ENCODE results near the gene CDH18.

DNA sequence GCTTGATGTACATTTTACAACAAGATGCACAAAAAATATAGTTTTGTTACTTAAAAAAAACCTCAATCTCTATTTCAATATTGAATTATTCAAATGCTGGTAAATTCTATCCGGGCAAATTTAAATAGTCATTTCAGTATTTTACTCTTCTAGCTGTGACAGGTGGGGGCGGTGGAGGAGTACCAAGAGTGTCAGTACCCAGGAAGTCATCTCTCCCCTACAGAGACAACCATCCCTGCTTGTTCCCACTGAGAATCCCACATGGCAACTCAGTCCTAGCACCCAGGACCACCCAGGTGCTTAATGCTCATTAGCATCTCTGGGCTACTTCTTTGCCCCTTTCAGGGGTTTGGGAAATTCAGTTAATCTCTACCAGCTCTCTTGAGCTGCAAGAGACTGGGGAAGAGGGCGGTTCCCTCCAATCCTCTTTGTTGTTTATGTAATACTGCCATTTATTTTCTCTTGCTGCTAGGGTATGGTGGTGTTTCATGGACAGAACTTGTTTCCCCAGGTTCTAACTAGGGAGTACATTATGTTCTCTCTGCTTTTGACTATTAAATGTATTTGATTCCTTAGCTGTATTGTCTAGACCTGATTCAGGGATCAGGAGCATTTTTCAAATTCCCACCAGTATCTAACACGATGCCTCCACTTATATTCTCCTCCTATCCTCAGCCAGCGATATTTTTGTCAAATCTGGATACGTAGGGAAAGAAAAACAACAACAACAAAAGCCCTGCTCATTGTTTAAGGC is 122.5 kb downstream of the CDH18 start:
- TF ChIP-seq, protein P1, sequence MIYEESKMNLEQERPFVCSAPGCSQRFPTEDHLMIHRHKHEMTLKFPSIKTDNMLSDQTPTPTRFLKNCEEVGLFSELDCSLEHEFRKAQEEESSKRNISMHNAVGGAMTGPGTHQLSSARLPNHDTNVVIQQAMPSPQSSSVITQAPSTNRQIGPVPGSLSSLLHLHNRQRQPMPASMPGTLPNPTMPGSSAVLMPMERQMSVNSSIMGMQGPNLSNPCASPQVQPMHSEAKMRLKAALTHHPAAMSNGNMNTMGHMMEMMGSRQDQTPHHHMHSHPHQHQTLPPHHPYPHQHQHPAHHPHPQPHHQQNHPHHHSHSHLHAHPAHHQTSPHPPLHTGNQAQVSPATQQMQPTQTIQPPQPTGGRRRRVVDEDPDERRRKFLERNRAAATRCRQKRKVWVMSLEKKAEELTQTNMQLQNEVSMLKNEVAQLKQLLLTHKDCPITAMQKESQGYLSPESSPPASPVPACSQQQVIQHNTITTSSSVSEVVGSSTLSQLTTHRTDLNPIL (CRISPR knock-in tag; IDR thresholded peaks at IDR 0.05; ENCODE audit: low read depth) = no peak
- TF ChIP-seq ZFP30 (CRISPR knock-in tag; IDR thresholded peaks at IDR 0.05) (no peak), ZFP3 (CRISPR knock-in tag; IDR thresholded peaks at IDR 0.05) (no peak), RARB (CRISPR knock-in tag; IDR thresholded peaks at IDR 0.05) (no peak), PPARA (CRISPR knock-in tag; IDR thresholded peaks at IDR 0.05; ENCODE audit: borderline replicate concordance) (no peak), ESRRG (CRISPR knock-in tag; IDR thresholded peaks at IDR 0.05) (no peak), TOX (CRISPR knock-in tag; IDR thresholded peaks at IDR 0.05; ENCODE audit: borderline replicate concordance) (no peak), TCF4 (CRISPR knock-in tag; IDR thresholded peaks at IDR 0.05; ENCODE audit: borderline replicate concordance) (no peak)
- TF ChIP-seq, protein P2, sequence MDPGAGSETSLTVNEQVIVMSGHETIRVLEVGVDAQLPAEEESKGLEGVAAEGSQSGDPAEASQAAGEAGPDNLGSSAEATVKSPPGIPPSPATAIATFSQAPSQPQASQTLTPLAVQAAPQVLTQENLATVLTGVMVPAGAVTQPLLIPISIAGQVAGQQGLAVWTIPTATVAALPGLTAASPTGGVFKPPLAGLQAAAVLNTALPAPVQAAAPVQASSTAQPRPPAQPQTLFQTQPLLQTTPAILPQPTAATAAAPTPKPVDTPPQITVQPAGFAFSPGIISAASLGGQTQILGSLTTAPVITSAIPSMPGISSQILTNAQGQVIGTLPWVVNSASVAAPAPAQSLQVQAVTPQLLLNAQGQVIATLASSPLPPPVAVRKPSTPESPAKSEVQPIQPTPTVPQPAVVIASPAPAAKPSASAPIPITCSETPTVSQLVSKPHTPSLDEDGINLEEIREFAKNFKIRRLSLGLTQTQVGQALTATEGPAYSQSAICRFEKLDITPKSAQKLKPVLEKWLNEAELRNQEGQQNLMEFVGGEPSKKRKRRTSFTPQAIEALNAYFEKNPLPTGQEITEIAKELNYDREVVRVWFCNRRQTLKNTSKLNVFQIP (CRISPR knock-in tag; IDR thresholded peaks at IDR 0.05; ENCODE audit: borderline replicate concordance, low read depth) = no peak
- TF ChIP-seq, protein P3, sequence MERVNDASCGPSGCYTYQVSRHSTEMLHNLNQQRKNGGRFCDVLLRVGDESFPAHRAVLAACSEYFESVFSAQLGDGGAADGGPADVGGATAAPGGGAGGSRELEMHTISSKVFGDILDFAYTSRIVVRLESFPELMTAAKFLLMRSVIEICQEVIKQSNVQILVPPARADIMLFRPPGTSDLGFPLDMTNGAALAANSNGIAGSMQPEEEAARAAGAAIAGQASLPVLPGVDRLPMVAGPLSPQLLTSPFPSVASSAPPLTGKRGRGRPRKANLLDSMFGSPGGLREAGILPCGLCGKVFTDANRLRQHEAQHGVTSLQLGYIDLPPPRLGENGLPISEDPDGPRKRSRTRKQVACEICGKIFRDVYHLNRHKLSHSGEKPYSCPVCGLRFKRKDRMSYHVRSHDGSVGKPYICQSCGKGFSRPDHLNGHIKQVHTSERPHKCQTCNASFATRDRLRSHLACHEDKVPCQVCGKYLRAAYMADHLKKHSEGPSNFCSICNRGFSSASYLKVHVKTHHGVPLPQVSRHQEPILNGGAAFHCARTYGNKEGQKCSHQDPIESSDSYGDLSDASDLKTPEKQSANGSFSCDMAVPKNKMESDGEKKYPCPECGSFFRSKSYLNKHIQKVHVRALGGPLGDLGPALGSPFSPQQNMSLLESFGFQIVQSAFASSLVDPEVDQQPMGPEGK (CRISPR knock-in tag; IDR thresholded peaks at IDR 0.05; ENCODE audit: borderline replicate concordance) = no peak

Data from SK-N-SH treated with all-trans-retinoic acid at 6 μM for 48 hours (cell line).